PC-9 (cell line): ENCODE measurements around the gene CCL11.

ENCODE experiments used
- CTCF ChIP-seq: fragments of 200-600 bp; sonication (generic); conservative IDR thresholded peaks from 2 replicates; pipeline ENCODE4 v1.6.1; 2017; ENCODE audit warnings: mixed run types, antibody characterized with exemption, mild to moderate bottlenecking, moderate library complexity
- EZH2 ChIP-seq: fragments of 200-600 bp; sonication (generic); IDR thresholded peaks from 2 replicates; pipeline ENCODE4 v1.8.0; 2017; ENCODE audit warnings: antibody characterized with exemption, low read depth

DNA sequence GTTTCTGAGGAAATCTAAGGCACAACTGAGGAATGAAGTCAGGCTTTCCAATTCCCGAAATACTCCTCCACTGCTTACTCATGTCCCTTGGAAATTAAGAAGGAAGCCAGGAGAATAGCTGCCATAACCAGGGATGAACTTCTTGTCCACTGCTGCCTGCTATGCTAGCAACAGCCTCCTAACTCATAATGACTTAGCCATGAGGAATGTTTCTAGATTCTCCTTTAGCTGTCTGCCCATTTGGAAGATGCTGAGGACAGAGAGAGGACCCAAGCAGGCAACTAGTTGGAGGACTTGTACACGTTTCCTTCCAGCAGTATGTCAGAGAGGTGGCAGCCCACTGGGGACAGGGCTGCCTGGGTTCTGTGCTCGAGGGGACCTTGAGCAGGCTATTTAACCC is 31.4 kb upstream of the CCL11 start:
- no peak for TF ChIP-seq CTCF
- TF ChIP-seq EZH2: no peak
